Loucy (cell line): ENCODE data around the gene RBM33.

Experiments
- H2AFZ ChIP-seq: fragments of 200-600 bp; sonication (generic); 2 replicates; pipeline ENCODE4 v1.6.0; 2016; ENCODE audit warnings: antibody characterized with exemption, mild to moderate bottlenecking, low read length, moderate library complexity
- H3F3A ChIP-seq: fragments of 200-600 bp; 2 replicates; pipeline ENCODE4 v1.6.0; 2016; ENCODE audit warnings: antibody characterized with exemption, low read depth, mild to moderate bottlenecking
- H3K27me3 ChIP-seq: fragments of 200-600 bp; sonication (generic); 2 replicates; pipeline ENCODE4 v1.6.1; 2014; ENCODE audit warnings: low read length, mild to moderate bottlenecking; ENCODE audit not compliant: insufficient read depth, poor library complexity, severe bottlenecking
- H3K36me3 ChIP-seq: fragments of 200-600 bp; sonication (generic); 2 replicates; pipeline ENCODE4 v1.6.1; 2016; ENCODE audit warnings: low read length; ENCODE audit not compliant: insufficient read depth
- H3K4me1 ChIP-seq: fragments of 200-600 bp; sonication (generic); 2 replicates; pipeline ENCODE4 v1.5.1; 2014; ENCODE audit warnings: low read length, mild to moderate bottlenecking; ENCODE audit not compliant: insufficient read depth, poor library complexity, severe bottlenecking
- H3K4me2 ChIP-seq: fragments of 200-600 bp; sonication (generic); 2 replicates; pipeline ENCODE4 v1.6.0; 2014; ENCODE audit warnings: antibody characterized with exemption, low read length, low read depth, mild to moderate bottlenecking; ENCODE audit not compliant: poor library complexity, severe bottlenecking
- H3K4me3 ChIP-seq: fragments of 200-600 bp; sonication (generic); 2 replicates; pipeline ENCODE4 v1.5.1; 2014; ENCODE audit warnings: low read length, mild to moderate bottlenecking, mixed read lengths; ENCODE audit not compliant: poor library complexity, severe bottlenecking
- H3K79me2 ChIP-seq: fragments of 200-600 bp; sonication (generic); 2 replicates; pipeline ENCODE4 v1.6.1; 2014; ENCODE audit warnings: low read length; ENCODE audit not compliant: insufficient read depth
- H3K9ac ChIP-seq: fragments of 200-600 bp; sonication (generic); 2 replicates; pipeline ENCODE4 v1.6.0; 2014; ENCODE audit warnings: mild to moderate bottlenecking, low read depth, low read length, moderate library complexity; ENCODE audit not compliant: poor library complexity, severe bottlenecking
- H3K9me2 ChIP-seq: fragments of 200-600 bp; sonication (generic); replicated peaks from 2 replicates; pipeline ENCODE4 v1.6.1; 2016; ENCODE audit warnings: low read depth, low read length, mixed read lengths
- H3K9me3 ChIP-seq: fragments of 200-600 bp; sonication (generic); 2 replicates; pipeline ENCODE4 v1.6.1; 2014; ENCODE audit warnings: mild to moderate bottlenecking, antibody characterized with exemption, low read length, low read depth; ENCODE audit not compliant: insufficient read depth
- H4K20me1 ChIP-seq: fragments of 200-600 bp; sonication (generic); 2 replicates; pipeline ENCODE4 v1.6.0; 2014; ENCODE audit warnings: antibody characterized with exemption, low read length, mild to moderate bottlenecking; ENCODE audit not compliant: insufficient read depth, poor library complexity, severe bottlenecking
- CTCF ChIP-seq: fragments of 200-600 bp; sonication (generic); conservative IDR thresholded peaks from 2 replicates; pipeline ENCODE4 v1.5.1; 2014; ENCODE audit warnings: mild to moderate bottlenecking, antibody characterized with exemption, low read length
- EZH2phosphoT487 ChIP-seq: fragments of 200-600 bp; IDR thresholded peaks from 2 replicates; pipeline ENCODE4 v1.6.1; 2018; ENCODE audit warnings: antibody characterized with exemption, mild to moderate bottlenecking, moderate library complexity, borderline replicate concordance

The RBM33 gene

GRCh38 chr7:155743177-155743576, 98.7 kb downstream of the RBM33 start:
- no peaks in the 10 kb centered on the region for H3K27me3 ChIP-seq
- H3K9me3 ChIP-seq = no peaks in the 10 kb centered on the region
- no peaks in the 10 kb centered on the region for H3K9me2 ChIP-seq
- no peak overlapping the region for H3K4me2 ChIP-seq
- H3K9ac ChIP-seq = no peak overlapping the region
- no peak overlapping the region for H2AFZ ChIP-seq
- TF ChIP-seq CTCF = no peak
- TF ChIP-seq EZH2phosphoT487 = no peak
- H3K4me3 ChIP-seq = no peak overlapping the region
- peaks cover 98% of the 10 kb centered on the region for H3K36me3 ChIP-seq
- no peaks in the 10 kb centered on the region for H3F3A ChIP-seq
- no peaks in the 10 kb centered on the region for H3K4me1 ChIP-seq
- H3K79me2 ChIP-seq = peaks cover 18% of the 10 kb centered on the region; the same call in 1 of the 2 replicates
- H4K20me1 ChIP-seq = peaks cover 10% of the 10 kb centered on the region

GRCh38 chr7:155744971-155745683, 100.7 kb downstream of the RBM33 start:
- peaks cover 96% of the 10 kb centered on the region for H3K36me3 ChIP-seq
- peaks cover 37% of the 10 kb centered on the region; the same call in 1 of the 2 replicates for H3K79me2 ChIP-seq
- no peak overlapping the region for H3K4me3 ChIP-seq

GRCh38 chr7:155745737-155746136, 101.3 kb downstream of the RBM33 start:
- TF ChIP-seq EZH2phosphoT487 (no peak), CTCF (no peak)
- Histone ChIP-seq H3K9me2 (no peaks in the 10 kb centered on the region), H3K9me3 (no peaks in the 10 kb centered on the region), H3K79me2 (peaks cover 43% of the 10 kb centered on the region; the same call in 1 of the 2 replicates), H3K9ac (no peak overlapping the region), H3K4me3 (no peak overlapping the region), H4K20me1 (peaks cover 14% of the 10 kb centered on the region), H3K36me3 (peaks cover 90% of the 10 kb centered on the region), H3K27me3 (no peaks in the 10 kb centered on the region), H3K4me2 (no peak overlapping the region), H2AFZ (no peak overlapping the region), H3F3A (no peaks in the 10 kb centered on the region), H3K4me1 (no peaks in the 10 kb centered on the region)

More at GRCh38 chr7:155744971-155745683, 100.7 kb downstream of the RBM33 start:
- H4K20me1 ChIP-seq = peaks cover 11% of the 10 kb centered on the region
- no peak overlapping the region for H2AFZ ChIP-seq
- no peaks in the 10 kb centered on the region for H3K4me1 ChIP-seq
- H3K4me2 ChIP-seq = no peak overlapping the region
- TF ChIP-seq EZH2phosphoT487 (no peak), CTCF (no peak)
- H3F3A ChIP-seq = no peaks in the 10 kb centered on the region
- no peaks in the 10 kb centered on the region for H3K27me3 ChIP-seq
- H3K9me2 ChIP-seq = no peaks in the 10 kb centered on the region
- no peak overlapping the region for H3K9ac ChIP-seq
- no peaks in the 10 kb centered on the region for H3K9me3 ChIP-seq
